ENCODE data around the gene RAPGEF3. TPM values are rescaled to one million over a fixed set of nuclear protein-coding genes. Genes with fewer than 3 reads are reported as not detected.

RAPGEF3 gene
- total and polyA plus RNA-seq, 2 of the 8 experiments (the other 6 are each of a cell fraction or from before 2014, with no cell fraction given), result 5.0 to 9.4 TPM

GRCh38 chr12:47785036-47785886 lies 26.6 kb upstream of the RAPGEF3 start:
- H3K36me3 ChIP-seq (ENCODE audit: control insufficient read depth in 2 of 4, insufficient read depth in 4 of 4, low read length in 3 of 4), result peaks cover 27 to 46% (median 38%) of the 10 kb centered on the region in 4 experiments
- POLR2A ChIA-PET (ENCODE audit: partially characterized antibody), result interaction anchor here (0.6 to 1.1 kb wide), 2 partner anchors 10 to 23 kb away, joined by 3 read pairs; no protein-coding TSS in a partner anchor
- no peaks in the 10 kb centered on the region for H3K79me2 ChIP-seq (ENCODE audit: control insufficient read depth in 1 of 2, insufficient read depth in 2 of 2, low read length in 2 of 2)
- no peak overlapping the region for H3K4ac ChIP-seq (replicated peaks; ENCODE audit: insufficient read length, low read depth, low read length)
- H3K9me3 ChIP-seq (ENCODE audit: insufficient read depth in 2 of 2, low read depth in 1 of 2, low read length in 1 of 2), result no peaks in the 10 kb centered on the region
- no peak overlapping the region for H3K4me2 ChIP-seq (ENCODE audit: insufficient read depth in 1 of 2, low read depth in 2 of 2, low read length in 2 of 2)
- no peak overlapping the region for H3K56ac ChIP-seq (replicated peaks; ENCODE audit: insufficient read length, low read depth, low read length)
- H3K23ac ChIP-seq (ENCODE audit: insufficient read length), result no peak overlapping the region
- no peak for DNase-seq (ENCODE audit: low read depth in 1 of 2, low spot score in 2 of 2)
- H4K91ac ChIP-seq (replicated peaks; ENCODE audit: insufficient read length, low read length), result no peak overlapping the region
- WGBS, 2 experiments (ENCODE audit: extremely low coverage in 1 of 2, insufficient coverage in 1 of 2, insufficient read length in 1 of 2, insufficient replicate concordance in 2 of 2, low coverage in 1 of 2, low lambda C conversion rate in 2 of 2, missing lambda C conversion rate in 1 of 2), result 89% methylated on average over 14 of the region's 15 CpGs; no CpG with 5 or more reads in 1 of the 2 experiments
- no peak overlapping the region for H3K18ac ChIP-seq (ENCODE audit: extremely low read depth, low read length)
- H3K4me3 ChIP-seq (ENCODE audit: extremely low read depth in 1 of 4, insufficient read depth in 2 of 4, low read depth in 3 of 4, low read length in 4 of 4), result no peak overlapping the region
- no peak overlapping the region for H4K8ac ChIP-seq (ENCODE audit: extremely low read depth, insufficient read depth, low read length)
- no peak for FAIRE-seq
- H3K14ac ChIP-seq (ENCODE audit: insufficient read length), result no peak overlapping the region
- no peak overlapping the region for H2BK120ac ChIP-seq (replicated peaks; ENCODE audit: low read depth, low read length)
- no peak overlapping the region for H2BK15ac ChIP-seq (ENCODE audit: low read length)
- CTCF ChIA-PET (ENCODE audit: partially characterized antibody), result interaction anchor here (1.0 to 58.8 kb wide), 7 partner anchors 8 to 120 kb away, joined by 3 to 2442 read pairs (median 4); partner anchors contain the start of genes ENDOU, RAPGEF3, RPAP3 and VDR
- TF ChIP-seq HDAC2 (IDR thresholded peaks at IDR 0.05; ENCODE audit: borderline replicate concordance in 1 of 2, low read depth in 2 of 2, low read length in 2 of 2) (no peak), TAF1 (IDR thresholded peaks at IDR 0.05; ENCODE audit: low read depth, low read length) (no peak), SIRT6 (IDR thresholded peaks at IDR 0.05; ENCODE audit: low read length) (no peak), JUND (IDR thresholded peaks at IDR 0.05; ENCODE audit: low read length) (no peak), ASH2L (IDR thresholded peaks at IDR 0.05; ENCODE audit: low read length) (no peak), POU5F1 (IDR thresholded peaks at IDR 0.05; ENCODE audit: low read depth, low read length) (no peak)
- TF ChIP-seq, protein P1, sequence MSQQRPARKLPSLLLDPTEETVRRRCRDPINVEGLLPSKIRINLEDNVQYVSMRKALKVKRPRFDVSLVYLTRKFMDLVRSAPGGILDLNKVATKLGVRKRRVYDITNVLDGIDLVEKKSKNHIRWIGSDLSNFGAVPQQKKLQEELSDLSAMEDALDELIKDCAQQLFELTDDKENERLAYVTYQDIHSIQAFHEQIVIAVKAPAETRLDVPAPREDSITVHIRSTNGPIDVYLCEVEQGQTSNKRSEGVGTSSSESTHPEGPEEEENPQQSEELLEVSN (IDR thresholded peaks at IDR 0.05), result no peak
- no peak overlapping the region for H2BK20ac ChIP-seq (ENCODE audit: low read length)
- H2AFZ ChIP-seq (ENCODE audit: low read length), result no peak overlapping the region
- no peaks in the 10 kb centered on the region for H3K4me1 ChIP-seq (replicated peaks in 1 of 4; ENCODE audit: control insufficient read depth in 3 of 4, insufficient read depth in 4 of 4, low read length in 3 of 4)
- no peak overlapping the region for H2AK5ac ChIP-seq (ENCODE audit: low read depth, low read length)
- H2BK5ac ChIP-seq (ENCODE audit: low read depth, low read length), result no peak overlapping the region
- H3K23me2 ChIP-seq (ENCODE audit: low read depth, low read length), result no peaks in the 10 kb centered on the region
- H2BK12ac ChIP-seq (ENCODE audit: low read depth, low read length), result no peak overlapping the region
- H4K20me1 ChIP-seq (replicated peaks in 1 of 2; ENCODE audit: control insufficient read depth in 1 of 2, insufficient read depth in 2 of 2, low read length in 2 of 2), result peaks cover 0 to 31% of the 10 kb centered on the region in 2 experiments
- H4K5ac ChIP-seq (ENCODE audit: insufficient read length, low read depth, low read length), result no peak overlapping the region
- H3K79me1 ChIP-seq (ENCODE audit: low read depth, low read length), result no peaks in the 10 kb centered on the region
- H3K9ac ChIP-seq (replicated peaks in 1 of 4; ENCODE audit: extremely low read depth in 1 of 4, low read depth in 3 of 4, low read length in 3 of 4), result no peak overlapping the region
- H3K27me3 ChIP-seq (replicated peaks in 1 of 4; ENCODE audit: control insufficient read depth in 3 of 4, extremely low read depth in 1 of 4, insufficient read depth in 3 of 4, low read length in 3 of 4), result peaks cover 0 to under 1% (median 0%) of the 10 kb centered on the region in 4 experiments; a peak in 1 of 7 replicates
- no peak overlapping the region for H3K27ac ChIP-seq (ENCODE audit: low read depth, low read length)

Data from H1 (cell line).